Measurements from ENCODE around the gene COL26A1. TPM values are rescaled to one million over a fixed set of nuclear protein-coding genes. Genes with fewer than 3 reads are reported as not detected.
A peak's percentile ranks its signal among the peaks of the same experiment; 100 is the strongest.

The COL26A1 gene
- total RNA-seq, 1 donor from 2014 or later, result 0.58 TPM

DNA sequence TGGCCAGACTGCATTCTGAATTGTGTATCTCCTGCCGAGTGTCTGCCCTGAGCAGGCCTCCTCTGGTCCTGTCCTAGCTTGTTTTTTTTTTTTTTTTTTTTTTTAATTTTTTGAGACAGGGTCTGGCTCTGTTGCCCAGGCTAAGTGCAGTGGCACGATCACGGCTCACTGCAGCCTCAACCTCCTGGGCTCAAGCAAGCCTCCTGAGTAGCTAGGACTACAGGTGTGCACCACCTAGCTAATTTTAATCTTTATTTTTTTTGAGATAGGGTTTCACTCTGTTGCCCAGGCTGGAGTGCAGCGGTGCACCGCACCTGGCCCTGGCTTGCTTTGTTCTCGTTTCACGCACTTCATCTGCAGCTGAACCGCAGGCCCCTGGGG is 23.5 kb downstream of the COL26A1 start:
- Histone ChIP-seq H3K4me3 (no peak overlapping the region), H3K27me3 (no peaks in the 10 kb centered on the region), H3K36me3 (no peaks in the 10 kb centered on the region), H3K27ac (no peak overlapping the region), H3K9me3 (no peaks in the 10 kb centered on the region), H3K4me1 (no peaks in the 10 kb centered on the region)
- intact Hi-C loops (cut with DNase I), result no loop called here
- DNase-seq (no peak), ATAC-seq (no peak)
- TF ChIP-seq, protein P1, sequence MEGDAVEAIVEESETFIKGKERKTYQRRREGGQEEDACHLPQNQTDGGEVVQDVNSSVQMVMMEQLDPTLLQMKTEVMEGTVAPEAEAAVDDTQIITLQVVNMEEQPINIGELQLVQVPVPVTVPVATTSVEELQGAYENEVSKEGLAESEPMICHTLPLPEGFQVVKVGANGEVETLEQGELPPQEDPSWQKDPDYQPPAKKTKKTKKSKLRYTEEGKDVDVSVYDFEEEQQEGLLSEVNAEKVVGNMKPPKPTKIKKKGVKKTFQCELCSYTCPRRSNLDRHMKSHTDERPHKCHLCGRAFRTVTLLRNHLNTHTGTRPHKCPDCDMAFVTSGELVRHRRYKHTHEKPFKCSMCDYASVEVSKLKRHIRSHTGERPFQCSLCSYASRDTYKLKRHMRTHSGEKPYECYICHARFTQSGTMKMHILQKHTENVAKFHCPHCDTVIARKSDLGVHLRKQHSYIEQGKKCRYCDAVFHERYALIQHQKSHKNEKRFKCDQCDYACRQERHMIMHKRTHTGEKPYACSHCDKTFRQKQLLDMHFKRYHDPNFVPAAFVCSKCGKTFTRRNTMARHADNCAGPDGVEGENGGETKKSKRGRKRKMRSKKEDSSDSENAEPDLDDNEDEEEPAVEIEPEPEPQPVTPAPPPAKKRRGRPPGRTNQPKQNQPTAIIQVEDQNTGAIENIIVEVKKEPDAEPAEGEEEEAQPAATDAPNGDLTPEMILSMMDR (IDR thresholded peaks at IDR 0.05), result no peak

DNA sequence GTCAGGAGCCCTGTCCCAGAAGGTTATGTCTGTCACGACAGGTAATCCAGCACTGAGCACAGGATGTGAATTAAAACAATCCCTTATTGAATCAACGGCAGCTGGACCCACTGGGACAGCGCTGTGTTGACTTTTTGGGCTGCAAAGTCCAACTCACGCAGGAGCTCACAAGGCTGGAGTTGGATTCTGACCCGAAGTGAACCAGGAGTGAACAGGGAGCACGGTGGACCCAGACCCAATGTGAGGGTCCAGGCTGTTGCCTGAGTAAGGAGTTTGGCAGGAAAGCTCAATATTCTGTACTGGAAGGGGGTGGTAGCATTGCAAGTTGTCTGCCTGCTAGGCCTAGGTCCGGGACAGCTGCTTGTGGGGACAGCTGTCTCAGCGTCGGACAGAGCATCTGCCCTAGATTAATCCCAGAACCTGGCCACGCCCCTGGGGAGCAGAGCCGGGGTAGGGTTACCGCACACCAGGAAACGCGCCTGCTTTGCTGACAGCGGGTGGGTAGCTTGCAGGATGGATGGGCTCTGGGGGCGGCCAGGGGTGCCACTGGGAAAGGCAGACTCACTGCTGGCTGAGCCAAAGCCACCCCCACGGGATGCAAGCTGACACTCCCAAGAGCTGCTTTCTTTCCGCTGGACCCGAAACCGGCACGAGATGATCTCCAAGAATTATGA is 24.0 kb downstream of the COL26A1 start:
- Histone ChIP-seq H3K4me1 (no peaks in the 10 kb centered on the region), H3K27ac (no peak overlapping the region), H3K9me3 (no peaks in the 10 kb centered on the region), H3K36me3 (no peaks in the 10 kb centered on the region), H3K27me3 (no peaks in the 10 kb centered on the region), H3K4me3 (no peak overlapping the region)
- ATAC-seq, result peak; percentile 47
- intact Hi-C loops (cut with DNase I), result no loop called here
- no peak for DNase-seq
- TF ChIP-seq, protein P1 (IDR thresholded peaks at IDR 0.05), result no peak

DNA sequence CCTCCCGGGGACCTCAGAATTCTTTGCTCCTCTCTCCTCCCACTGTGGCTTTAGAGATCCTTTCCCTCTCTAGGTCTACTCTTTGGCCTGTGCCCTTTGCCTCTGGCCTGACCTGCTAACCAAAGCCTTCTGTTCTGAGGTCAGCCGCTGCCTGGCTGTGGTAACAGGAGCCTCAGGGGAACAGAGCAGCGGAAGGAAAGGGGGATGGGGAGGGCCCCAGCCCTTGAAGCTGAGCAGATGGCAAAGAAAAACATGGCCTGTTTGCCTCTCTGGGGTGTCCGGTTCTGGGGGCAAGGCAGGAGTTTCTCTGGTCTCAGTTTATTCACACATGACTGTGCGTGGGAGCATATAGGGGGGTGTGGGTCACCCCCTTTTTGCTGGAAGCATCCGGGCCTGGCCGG is 28.2 kb downstream of the COL26A1 start:
- no peak overlapping the region for H3K4me3 ChIP-seq
- H3K27ac ChIP-seq, result no peak overlapping the region
- ATAC-seq, result peak; percentile 29
- peaks cover 12% of the 10 kb centered on the region for H3K27me3 ChIP-seq
- H3K9me3 ChIP-seq, result no peaks in the 10 kb centered on the region
- TF ChIP-seq, protein P1 (IDR thresholded peaks at IDR 0.05), result no peak
- H3K4me1 ChIP-seq, result no peaks in the 10 kb centered on the region
- no peak for DNase-seq
- intact Hi-C loops (cut with DNase I), result no loop called here
- H3K36me3 ChIP-seq, result no peaks in the 10 kb centered on the region

DNA sequence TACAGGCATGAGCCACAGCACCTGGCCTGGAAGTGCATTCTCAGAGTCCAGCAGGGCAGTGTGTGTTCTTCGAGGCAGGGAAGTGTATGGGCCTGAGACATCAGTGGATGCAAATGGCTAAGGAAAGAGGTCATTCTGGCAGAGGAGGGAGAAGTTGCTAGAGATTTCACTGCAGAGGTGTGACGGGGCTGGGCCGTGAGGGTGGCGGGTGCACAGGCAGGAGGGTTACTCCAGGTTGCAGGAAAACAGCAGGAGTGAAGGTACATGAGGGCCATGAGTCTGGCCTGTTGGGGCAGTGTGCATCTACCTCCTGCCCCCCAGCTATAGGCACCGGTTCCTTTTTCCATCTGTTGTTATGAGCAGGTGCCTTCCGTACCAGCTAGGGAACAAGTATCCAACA is 29.3 kb downstream of the COL26A1 start:
- no peak overlapping the region for H3K27ac ChIP-seq
- no peak for ATAC-seq
- H3K27me3 ChIP-seq, result peaks cover 12% of the 10 kb centered on the region
- intact Hi-C loops (cut with DNase I), result no loop called here
- TF ChIP-seq, protein P1 (IDR thresholded peaks at IDR 0.05), result no peak
- no peak for DNase-seq
- no peaks in the 10 kb centered on the region for H3K9me3 ChIP-seq
- no peaks in the 10 kb centered on the region for H3K4me1 ChIP-seq
- H3K4me3 ChIP-seq, result no peak overlapping the region
- H3K36me3 ChIP-seq, result no peaks in the 10 kb centered on the region

DNA sequence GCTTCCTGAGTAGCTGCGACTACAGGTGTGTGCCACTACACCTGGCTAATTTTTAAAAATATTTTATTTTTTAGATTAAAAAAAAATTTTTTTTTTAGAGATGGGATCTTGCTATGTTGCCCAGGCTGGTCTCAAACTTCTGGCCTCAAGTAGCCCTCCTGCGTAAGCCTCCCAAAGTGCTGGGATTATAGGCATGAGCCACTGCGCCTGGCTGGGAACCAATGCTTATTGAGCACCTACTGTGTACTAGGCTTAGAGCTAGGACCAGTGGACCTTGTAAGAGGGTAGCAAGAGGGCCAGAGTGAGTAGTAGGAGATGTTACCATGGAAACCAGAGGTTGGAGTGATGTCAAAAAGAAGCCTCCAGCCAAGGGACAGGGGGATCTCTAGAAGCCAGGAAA is 31.2 kb downstream of the COL26A1 start:
- intact Hi-C loops (cut with DNase I), result no loop called here
- Histone ChIP-seq H3K4me3 (no peak overlapping the region), H3K4me1 (no peaks in the 10 kb centered on the region), H3K27me3 (peaks cover 18% of the 10 kb centered on the region), H3K9me3 (no peaks in the 10 kb centered on the region), H3K36me3 (no peaks in the 10 kb centered on the region), H3K27ac (no peak overlapping the region)
- no peak for DNase-seq
- no peak for ATAC-seq
- TF ChIP-seq, protein P1 (IDR thresholded peaks at IDR 0.05), result no peak

DNA sequence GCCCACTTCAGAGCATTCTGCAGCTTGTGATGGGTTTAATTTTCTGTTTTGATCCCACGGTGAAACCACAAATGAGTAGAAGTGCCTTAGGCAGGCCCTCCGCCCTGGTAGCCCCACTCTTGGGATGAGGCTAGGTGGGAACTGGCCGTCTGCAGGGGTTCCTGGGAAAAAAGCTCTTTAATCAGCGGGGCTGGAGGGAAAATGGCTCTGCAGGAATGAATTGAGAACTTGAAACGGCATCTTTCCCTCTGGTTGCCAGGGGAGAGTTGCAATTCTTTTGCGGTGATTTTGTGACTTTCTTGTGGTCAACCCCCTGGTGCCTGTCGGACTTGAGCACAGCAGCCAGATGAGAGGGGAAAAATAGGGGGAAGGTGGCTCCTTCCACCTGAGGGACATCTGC is 32.7 kb downstream of the COL26A1 start:
- no peak for DNase-seq
- H3K27me3 ChIP-seq, result peaks cover 18% of the 10 kb centered on the region

More for the DNA sequence above, 32.7 kb downstream of the COL26A1 start:
- H3K36me3 ChIP-seq, result no peaks in the 10 kb centered on the region
- no peak overlapping the region for H3K27ac ChIP-seq
- no peak for ATAC-seq
- no peak overlapping the region for H3K4me3 ChIP-seq
- intact Hi-C loops (cut with DNase I), result no loop called here
- TF ChIP-seq, protein P1 (IDR thresholded peaks at IDR 0.05), result no peak
- no peaks in the 10 kb centered on the region for H3K4me1 ChIP-seq
- H3K9me3 ChIP-seq, result no peaks in the 10 kb centered on the region
